NCI-H1436 treated with DMSO at 0.1 percent for 48 hours (cell line): ENCODE measurements around the gene ERC2.

Experiments used
- DNase-seq: peaks from one replicate; lab custom pipeline; 2025; lab: John Stamatoyannopoulos, UW

Gene ERC2

DNA sequence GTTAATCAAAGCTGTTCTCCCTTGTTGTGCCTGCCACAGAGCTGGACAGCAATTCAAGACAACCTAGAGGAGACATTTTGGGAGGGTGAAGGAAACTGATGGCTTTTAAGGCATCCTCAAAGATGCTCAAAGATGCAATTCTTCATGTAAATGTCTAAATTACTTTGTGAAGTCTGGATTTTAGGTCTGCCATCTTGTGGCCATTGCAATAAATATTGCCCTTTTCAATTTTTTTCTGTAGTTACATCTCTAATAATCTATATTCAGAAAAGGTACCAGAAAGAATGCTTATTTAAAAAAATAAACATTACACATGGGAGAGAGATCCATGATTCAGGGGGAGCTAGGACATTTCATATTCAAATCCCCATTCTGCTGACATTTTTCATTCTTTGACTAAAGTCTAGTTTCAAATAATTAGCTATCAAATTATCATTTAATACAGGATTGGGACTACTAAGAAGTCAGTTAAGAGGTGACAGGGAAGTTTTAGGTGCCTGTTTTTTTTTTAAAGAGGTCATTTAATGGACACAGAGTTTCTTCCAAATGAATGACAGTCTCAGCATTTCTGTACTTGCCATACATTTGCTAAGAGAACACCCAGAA, 721.4 kb downstream of the ERC2 start:
- DNase-seq, result no peak

DNA sequence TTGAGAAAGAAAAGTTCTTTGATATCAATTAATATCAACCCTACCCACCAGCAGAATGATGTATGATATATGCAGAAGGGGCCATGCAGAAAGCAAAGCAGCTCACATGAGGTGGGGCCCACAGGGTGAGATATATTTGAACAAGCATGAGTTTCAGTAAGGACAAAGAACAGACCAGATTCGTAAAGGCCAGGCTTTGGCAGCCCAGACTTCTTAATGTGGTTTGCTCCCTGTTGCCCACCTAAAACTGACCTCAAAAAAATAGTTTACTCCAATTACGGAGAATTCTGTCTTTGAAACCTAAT, 725.5 kb downstream of the ERC2 start:
- no peak for DNase-seq

DNA sequence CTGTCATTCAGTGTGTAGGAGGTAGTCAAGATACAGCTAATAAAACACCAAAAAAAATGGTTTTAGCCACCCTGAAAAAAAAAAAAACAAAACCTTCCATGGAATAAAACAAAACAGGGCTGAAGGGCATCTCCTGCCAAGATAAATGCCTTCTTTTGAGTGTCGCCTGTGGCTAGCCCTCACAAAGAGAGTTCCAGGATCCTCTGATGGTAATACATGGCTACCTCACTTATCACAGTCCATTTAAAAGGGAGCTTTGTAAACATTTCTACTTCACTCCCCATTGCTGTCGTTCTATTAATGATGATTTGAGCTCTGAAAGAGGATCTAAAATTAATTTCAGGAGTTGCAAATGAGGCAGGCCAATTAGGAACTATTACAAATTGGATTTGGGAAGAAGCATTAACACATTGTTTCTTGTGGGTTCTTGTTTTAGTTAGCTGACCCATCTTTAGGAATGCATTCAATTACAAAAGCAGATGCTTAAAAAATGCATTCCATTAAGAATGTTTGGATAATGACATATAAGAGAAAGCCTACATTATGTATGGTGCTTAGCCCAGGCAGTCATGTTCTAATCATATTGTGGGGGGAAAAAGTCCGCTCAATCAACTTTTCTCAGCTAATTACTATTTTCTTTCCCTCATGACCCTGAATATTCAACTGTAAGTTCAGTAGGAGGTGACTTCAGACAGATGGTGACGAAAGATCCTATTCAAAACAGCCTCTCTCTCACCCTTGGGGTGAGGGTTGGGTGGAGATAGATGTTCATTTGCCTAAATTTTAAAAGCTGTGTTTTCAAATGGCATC, 726.0 kb downstream of the ERC2 start:
- DNase-seq, result no peak

DNA sequence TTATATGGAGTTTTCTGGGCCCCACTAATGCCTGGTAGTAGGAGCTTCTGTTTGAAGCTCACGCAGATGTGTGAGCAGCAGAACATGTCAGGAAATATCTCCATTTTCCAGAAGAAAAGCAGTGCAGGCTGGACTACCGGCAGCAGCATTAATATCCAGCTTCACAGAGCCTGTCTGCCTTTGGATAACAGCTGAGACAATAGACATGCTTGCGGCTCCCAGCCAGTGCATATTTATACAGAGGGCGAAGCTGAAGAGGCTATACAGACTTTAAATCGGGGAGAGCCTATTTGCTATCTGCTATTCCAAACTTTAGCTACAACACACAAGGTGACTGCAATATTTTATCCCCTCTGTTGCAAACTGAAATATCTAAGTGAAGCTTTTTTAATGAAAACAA, 731.1 kb downstream of the ERC2 start:
- DNase-seq, result no peak

DNA sequence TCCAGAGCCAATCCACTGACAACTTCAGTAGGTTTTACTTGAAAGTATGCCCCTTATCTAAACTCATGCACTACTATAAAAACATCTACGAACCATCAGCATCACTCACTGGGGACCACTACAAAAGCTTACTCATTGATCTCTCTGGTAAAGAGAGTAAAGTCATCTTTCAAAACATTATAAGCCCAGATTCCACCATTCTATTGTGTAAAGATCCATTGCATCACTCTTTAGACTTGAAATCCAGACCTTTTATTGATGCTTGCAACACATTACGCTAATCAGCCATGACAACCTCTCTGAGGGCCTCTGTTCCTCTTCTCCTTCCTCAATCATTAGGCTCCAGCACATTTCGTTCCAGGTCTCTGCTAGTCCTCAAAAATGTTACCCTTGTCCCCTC, 732.3 kb downstream of the ERC2 start:
- no peak for DNase-seq

DNA sequence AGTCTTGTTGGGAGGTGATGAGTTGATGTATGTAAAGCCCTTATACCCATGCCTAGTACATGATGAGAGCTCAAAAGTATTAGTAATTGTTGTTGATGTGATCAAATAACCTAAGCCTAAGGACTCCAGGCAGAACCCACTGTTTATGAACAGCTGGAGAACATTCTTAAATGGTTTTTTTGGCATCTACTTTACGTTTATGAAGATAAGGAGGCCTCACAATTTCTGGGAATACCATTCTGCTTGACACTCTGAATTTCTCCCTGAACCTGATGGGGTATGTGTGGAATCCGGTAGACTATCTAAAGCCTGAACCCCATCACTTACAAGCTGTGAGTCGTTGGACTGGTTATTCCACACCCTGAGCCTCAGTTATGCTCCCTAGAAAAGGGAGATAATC, 736.5 kb downstream of the ERC2 start:
- no peak for DNase-seq

DNA sequence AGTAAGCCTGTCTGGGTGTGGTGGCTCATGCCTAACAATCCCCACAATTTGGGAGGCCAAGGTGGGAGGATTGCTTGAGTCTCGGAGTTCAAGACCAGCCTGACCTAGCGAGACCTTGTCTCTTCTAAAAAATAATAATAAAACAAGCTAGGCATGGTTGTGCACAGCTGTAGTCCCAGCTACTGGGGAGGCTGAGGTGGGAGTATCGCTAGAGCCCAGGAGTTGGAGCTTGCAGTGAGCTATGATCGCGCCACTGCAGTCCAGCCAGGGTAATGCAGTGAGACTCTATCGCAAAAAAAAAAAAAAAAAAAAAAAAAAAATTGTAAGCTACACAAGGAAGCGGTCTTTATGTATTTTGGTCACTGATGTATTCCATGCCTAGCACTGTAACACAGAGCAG, 738.7 kb downstream of the ERC2 start:
- DNase-seq, result no peak

DNA sequence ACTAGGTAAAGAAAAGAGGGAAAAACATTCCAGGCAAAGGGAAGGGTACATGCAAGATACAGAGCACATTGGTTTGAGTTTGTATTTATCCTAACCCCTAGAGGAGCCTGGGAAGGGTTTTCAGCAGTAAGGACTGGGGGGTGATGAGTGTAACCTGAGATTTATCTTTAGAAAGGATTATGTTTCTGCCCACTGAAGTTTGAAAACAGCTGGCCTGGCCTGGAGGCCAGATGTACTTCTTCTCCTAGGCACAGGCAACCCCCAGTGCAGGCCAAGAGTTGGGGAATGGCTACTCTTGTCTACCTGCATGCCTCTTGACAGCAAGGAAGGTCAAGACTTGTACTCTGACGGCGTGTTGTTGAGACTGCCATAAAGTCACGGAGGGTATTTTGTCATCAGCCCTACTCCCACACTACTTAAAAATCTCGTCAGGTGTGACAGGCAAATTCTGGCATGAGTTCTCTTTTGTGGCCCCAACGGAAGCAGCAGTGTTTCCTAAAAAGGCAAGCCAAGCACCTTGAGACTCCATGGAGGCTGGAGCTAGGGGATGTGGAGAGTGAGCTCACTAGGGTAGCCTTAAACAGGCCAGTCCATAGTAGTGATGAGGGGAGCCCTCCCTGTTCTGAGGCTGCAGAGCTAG, 739.7 kb downstream of the ERC2 start:
- no peak for DNase-seq

DNA sequence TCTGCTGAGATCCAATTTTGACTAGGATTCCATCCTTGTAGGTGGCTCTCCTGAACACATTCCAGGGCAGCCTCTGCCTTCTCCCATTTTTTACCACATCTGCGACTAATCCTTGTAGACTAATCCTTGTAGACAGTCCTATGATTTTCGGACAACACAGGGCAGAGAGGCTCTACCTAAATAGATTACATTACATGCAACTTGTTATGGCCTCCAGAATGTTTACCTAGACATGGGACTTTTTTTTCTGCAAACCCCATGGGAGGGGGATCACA, 741.8 kb downstream of the ERC2 start:
- no peak for DNase-seq

DNA sequence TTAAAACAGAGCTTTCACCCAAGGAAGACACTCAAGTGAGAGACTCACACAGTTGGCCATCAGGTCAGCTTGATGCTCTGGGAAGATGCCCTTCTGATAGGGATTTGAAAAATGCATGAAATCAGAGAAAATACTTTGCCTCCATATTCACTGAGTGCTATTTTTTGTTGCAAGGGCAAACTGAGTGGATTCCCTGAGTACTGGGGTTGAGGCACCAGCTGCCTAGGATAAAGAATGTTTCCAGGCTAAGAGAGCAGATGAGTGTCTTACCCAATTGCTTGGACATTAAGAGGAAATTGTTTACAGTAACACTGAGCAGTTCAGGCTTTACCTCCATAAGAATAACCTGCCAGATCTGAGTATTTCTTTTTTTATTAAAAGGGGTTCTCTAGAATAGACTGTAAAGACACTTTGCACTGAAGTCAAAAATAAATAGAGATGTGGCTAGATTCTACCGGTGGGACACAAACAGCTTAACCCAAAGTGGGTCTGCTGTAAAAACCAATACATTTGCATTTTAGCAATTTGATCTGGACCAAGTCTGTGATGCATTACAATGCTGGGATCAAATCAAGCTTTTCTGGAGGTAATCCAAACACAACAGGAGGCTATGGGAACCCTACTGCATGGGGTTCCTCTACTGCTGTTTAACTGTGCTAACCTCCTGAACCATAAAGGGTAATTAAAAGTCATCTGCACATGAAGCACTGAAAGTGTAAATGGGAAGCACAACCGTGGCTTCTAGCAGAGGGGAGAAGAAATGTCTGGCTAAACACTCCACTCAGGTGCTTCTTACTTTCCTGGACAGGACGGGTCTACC, 742.4 kb downstream of the ERC2 start:
- DNase-seq, result no peak

DNA sequence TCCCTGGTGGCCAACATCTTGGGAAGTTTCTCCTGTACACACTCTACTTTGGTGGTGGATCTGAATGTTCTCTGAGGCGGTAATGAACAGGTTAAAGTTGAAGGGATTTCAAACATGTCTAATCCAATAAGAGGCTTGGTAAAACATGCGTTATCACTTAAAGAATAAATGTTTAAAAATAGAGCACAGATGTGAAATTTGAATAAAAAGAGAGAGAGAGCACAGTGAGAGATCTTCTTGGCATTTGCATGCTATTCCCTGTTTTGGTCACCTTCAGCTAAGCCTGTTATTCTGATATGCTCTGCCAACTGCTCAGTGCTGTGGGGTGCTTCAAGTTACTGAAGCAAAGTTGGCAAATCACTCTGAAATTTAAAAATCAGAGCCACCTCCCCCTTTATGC, 743.4 kb downstream of the ERC2 start:
- no peak for DNase-seq

DNA sequence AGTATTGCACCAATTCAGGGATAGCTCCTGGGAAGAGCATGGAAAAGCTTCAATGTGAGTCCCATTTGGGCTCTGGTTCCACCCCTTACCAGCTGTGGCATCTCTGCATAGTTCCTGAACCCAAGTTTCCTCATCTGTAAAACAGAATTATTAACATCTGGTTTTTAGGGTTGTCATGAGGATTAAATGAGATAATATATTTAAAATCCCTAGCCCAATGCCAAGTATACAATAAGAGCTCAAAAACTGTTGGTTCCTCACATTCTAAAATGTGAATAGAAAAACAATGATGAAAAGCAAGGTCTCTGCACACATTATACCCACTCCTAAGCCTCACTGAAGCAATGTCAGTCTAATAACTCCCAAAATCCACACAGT, 743.9 kb downstream of the ERC2 start:
- DNase-seq, result no peak

DNA sequence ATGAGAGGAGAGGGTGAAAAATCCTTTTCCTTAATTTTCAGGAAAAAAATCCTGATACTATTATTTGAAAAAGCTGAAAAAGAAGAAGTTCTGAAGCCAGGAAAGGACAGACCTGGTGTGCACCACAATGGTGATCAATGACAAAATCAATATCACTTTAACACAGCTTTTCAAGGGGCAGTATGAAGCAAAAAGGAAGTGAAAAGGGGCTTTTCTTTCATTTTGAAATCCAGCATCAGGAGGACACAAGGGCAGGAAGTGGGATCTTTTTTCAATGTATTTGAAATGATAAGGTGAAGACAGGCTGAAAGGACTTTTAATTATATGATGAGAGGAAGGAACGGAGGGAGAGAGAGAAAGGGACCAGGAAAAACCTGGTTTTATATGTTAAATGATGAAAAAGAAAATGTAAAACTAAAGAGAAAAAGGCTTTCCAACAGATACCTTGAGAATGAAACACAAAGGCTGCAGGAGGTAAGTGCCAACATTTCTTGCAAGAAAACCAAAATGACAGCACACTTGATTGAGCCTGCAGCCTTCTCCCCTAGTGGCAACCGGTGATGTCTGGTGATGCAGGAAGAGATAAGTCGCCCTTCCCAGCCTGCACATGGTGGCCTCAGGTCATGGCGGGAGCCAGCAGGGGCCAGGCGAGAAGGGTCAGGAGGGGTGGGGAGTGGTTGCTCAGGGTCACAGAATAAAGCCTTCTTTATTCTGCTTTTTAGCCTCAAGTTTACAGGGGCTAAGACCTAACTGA, 744.4 kb downstream of the ERC2 start:
- DNase-seq, result no peak

DNA sequence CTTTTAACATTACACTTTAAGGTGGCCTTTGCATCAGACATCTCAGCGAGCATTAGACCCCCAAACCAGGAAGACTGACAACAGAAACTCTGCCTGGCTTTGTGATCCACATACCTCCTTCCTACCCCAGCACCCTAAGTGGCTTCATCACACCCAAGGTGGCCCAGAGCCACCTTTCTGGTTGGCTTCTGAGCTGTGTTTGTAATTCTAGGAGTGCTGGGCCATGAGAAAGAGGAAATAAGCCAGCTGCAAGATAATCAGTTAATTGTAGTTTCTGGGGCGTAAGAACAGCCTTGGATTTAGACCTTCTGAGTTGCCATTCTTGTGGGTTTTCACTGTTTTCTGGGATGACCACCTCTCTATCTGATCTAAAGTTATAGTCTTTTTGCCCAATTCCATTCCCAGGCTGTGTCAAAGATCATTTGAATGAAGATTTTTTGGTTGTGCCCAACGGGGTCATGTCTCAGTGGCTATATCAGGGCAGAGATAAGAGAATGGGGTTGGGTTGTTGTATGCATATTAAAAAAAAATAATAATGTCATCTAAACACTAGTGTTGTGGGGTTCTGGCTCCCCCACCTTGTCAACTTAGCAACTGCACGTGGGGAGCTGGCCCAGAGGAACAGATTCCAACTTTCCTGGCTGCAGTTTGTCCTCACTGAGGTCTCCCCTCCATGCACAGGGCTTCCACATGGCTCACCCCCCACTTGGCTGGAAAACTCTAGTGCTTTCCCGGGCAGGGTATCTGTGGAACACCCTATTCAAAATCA, 746.4 kb downstream of the ERC2 start:
- no peak for DNase-seq

DNA sequence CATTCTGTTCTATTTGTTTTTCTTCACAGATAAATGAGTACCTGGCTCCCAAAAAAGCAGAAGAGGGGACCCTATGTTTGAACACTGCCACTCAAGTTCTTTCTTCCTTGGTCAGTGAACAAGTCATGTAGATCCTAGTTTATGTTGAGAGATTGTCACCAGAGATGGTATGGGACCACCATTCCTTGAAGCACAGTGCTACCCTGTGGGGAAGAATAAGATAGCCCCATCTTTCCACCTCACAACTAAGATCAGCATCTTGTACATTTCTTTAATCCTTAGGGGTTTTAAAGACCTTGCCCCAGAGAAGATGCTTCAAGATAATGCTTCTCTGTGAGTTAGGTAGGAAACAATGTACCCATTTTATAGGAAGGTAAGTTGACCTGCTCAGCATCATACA, 747.7 kb downstream of the ERC2 start:
- DNase-seq, result no peak

DNA sequence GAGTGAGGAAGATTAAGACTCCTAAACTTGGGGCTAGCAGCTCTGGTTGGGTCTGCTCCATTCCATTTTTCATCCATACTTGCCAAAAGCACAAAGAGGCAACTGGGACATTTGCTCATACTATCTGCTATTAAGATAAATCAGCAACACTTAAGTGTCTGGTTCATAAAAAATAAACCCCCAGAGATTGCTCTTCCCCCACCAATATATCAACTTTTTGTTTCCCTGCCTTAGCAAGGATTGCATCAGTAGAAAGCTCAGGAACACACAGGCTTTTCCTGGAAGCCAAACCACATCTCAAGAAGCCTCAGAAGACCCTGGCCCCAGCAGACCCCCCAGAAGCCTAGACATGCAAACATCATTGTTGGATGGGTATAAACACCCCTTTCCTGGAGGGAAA, 748.8 kb downstream of the ERC2 start:
- DNase-seq, result no peak

DNA sequence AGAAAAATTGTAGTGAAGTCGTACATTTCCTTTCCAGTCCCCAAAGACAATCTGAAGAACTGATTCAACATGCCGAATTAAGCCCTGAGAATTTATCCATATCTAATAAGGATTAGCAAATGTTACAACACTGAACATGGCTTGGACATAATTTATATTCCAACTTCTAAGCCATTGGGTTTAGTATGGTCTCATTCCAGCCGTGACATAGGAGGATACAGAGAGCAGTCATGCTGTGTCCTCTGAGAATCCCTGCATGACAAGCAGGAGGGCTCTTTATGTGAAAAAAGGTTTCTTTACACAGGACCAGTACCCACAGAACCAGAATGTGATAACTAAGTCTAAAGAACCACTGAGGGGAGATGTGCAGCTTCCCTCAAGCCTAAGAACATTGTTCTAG, 749.3 kb downstream of the ERC2 start:
- DNase-seq, result no peak

DNA sequence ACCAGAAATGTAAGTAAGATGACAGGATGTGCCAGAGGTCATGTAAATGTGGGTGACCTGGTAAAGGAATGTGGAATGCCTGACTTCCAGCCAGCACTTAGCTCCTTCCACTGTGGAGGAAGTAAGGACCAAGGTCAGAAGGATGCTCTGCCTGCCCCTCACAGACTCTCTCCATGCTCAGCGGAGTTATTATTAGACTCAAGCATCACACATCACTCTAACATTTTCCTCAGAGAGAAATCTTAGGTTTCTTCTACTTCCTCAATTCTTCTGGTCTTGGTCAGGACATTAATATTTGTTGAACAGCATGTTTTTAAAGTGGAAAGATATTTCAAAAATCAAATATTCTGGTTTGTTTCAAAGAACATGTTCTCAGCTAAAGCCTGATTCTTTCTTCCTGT, 749.7 kb downstream of the ERC2 start:
- DNase-seq, result no peak

DNA sequence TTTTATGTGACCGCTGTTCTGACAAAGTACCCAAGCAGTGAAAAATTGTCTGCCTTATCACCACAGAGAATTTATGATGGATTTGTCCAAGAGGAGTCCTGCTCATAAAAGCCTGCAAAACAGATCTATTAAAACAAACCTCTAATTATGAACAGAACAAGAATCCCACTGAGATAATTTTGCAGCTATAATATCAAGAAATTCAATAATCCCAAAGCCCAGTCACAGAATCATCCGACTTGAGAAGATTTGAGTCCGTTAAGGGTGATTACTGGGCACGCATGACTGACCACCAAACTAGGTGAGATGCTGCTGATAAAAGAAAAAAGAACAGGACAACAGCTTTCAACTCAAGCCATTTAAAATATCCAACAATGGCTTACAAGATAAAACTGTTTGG, 750.2 kb downstream of the ERC2 start:
- no peak for DNase-seq

DNA sequence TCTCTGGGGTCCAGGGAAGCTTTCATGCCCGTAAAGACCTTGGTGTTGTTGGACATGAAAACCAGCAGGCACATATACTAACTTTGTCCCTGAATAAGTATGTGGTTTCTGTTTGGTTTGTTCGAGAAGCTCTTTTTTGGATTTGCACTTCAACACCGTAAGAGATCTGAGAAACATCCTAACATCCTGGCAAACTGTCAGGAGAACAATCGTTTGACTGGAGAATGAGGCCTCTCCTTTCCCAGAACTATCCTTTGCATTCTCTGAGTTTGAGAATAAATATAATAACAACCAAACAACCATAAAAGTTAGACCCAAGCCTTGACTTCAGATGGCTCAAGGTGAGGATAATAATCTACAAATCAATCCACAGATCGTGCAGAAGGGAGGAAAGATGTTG, 750.8 kb downstream of the ERC2 start:
- DNase-seq, result no peak

DNA sequence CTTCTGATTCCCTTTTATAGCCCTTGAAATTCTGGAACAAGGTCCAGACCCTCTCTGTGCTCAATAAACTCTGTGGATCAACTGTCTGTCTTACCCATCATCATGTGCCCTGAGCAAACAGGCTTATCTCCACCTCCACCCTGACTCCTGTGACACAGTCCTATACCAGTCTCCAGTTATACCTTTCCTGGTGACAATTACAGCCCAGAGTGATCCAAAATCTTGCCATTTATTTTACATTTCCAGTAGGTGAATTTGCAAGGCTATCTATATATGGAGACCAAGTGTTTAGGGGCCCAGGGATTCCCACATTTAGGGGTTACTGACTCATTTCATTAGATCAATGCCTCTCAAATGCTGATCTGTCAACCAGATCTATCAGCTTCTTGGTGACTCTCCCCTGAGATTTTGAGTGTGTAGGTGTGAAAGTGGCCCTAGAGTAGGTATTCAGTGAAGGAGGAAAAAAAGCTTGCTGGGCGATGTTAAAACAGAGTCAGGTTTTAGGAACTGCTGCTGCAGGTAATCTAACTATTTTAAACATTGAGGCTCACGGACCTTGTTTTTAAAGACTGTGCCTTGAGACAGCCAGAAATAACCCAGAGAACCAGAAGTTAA, 751.5 kb downstream of the ERC2 start:
- no peak for DNase-seq
